Natural killer cell treated with Interleukin-12 subunit alpha and Interleukin-12 subunit beta and Interleukin-15 and Interleukin-18, amount 100 ng/mL, for 72 hours (primary cell): ENCODE data around the gene RNF214. TPM values are rescaled to one million over a fixed set of nuclear protein-coding genes. Genes with fewer than 3 reads are reported as not detected.
"Not testable (repeated sequence)": the region's sequence is repeated elsewhere in the genome, so short reads cannot be mapped to it uniquely, and the experiment has no call there.

Source experiments
- ATAC-seq, 2 donors: fragments of 150-1000 bp; cut with Tn5 transposase in 1 of 2; sonication (Bioruptor Pico), chemical (Tn5 transposase) in 1 of 2; 2 replicates each; pipeline ENCODE4 v1.10.0; 2021
- DNase-seq: peaks from one replicate; pipeline ENCODE4 v3.0.0; 2022; ENCODE audit warnings: low spot score
- H3K27ac Mint-ChIP-seq, 2 donors: 1 replicate in 1 of 2; 2 replicates in 1 of 2; pipeline ENCODE4 v1.8.0; 2022; ENCODE audit warnings: mixed read lengths in 2 of 2, mild to moderate bottlenecking in 1 of 2, moderate library complexity in 1 of 2
- H3K27me3 Mint-ChIP-seq, 2 donors: 1 replicate in 1 of 2; 2 replicates in 1 of 2; pipeline ENCODE4 v1.8.0; 2022; ENCODE audit warnings: mixed read lengths in 2 of 2
- H3K36me3 Mint-ChIP-seq: one replicate; pipeline ENCODE4 v1.8.0; 2022; ENCODE audit warnings: mixed read lengths
- H3K4me1 Mint-ChIP-seq, 2 donors: 1 replicate in 1 of 2; 2 replicates in 1 of 2; pipeline ENCODE4 v1.8.0; 2022; ENCODE audit warnings: low read depth in 2 of 2, mixed read lengths in 2 of 2, mild to moderate bottlenecking in 1 of 2
- H3K4me3 Mint-ChIP-seq: one replicate; pipeline ENCODE4 v1.8.0; 2022; ENCODE audit warnings: mixed read lengths
- H3K9me3 Mint-ChIP-seq: 2 replicates; pipeline ENCODE4 v1.8.0; 2022; ENCODE audit warnings: mixed read lengths
- total RNA-seq, 2 donors: library from RNA; stranded (reverse); gene quantifications; one replicate each; pipeline ENCODE4 v1.2.3, GENCODE V29; 2022

RNF214 gene
- 10 to 100 TPM; 18.9 to 21.6 TPM for total RNA-seq

- DNase-seq (peak; percentile 83), ATAC-seq (peak; percentile 86 to 90)
- Mint-ChIP-seq H3K4me3 (peak within 1 kb of the TSS; percentile 97), H3K36me3 (peaks cover 15% of the 10 kb centered on the region), H3K9me3 (no peaks in the 10 kb centered on the region), H3K27me3 (no peaks in the 10 kb centered on the region), H3K4me1 (peaks cover 31 to 45% of the 10 kb centered on the region in 2 donors), H3K27ac (peak within 1 kb of the TSS; percentile 96 to 98)
Measured at GRCh38 chr11:117232092-117232878, at the start of gene RNF214. Gene RNF214, plus strand, starts transcription at chr11:117232671. Its CDS starts 1,602 bp downstream, at chr11:117234273.

GRCh38 chr11:117183178-117183577, 49.3 kb upstream of the RNF214 start:
- not testable (repeated sequence) for H3K27me3 Mint-ChIP-seq, H3K36me3 Mint-ChIP-seq, H3K27ac Mint-ChIP-seq, DNase-seq, H3K4me3 Mint-ChIP-seq, ATAC-seq, H3K9me3 Mint-ChIP-seq
- H3K4me1 Mint-ChIP-seq = peaks cover 23 to 24% of the 10 kb centered on the region in 2 donors

DNA sequence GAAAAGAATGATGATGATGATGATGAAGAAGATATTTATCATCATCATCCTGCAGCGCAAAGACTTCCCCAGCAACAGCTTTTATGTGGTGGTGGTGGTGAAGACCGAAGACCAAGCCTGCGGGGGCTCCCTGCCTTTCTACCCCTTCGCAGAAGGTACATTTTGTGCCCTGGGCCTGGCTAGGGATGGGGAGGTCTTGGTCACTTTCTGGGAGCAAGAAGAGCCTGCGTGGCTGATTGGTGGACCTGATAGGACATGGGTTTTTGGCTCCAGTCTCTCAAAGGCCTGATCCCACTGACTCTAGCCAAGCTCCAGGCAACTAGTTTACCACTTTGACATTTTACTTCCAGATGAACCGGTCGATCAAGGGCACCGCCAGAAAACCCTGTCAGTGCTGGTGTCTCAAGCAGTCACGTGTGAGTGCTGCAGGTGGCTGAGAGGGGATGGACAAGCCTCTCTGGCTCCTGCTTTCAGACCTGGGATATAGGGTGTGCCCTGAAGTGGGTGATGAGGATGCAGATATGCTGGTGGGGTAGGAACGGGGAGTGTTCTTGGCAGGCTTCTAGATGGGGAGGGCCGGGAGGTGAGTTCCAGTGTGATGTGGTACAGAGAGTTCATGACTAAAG, 48.6 kb upstream of the RNF214 start:
- H3K27me3 Mint-ChIP-seq = no peaks in the 10 kb centered on the region

GRCh38 chr11:117185736-117186430, 46.6 kb upstream of the RNF214 start:
- H3K27ac Mint-ChIP-seq = peak overlapping the region in 1 of 2 donors; percentile 82
- H3K4me3 Mint-ChIP-seq = no peak overlapping the region
- no peaks in the 10 kb centered on the region for H3K27me3 Mint-ChIP-seq
- peaks cover 3 to 10% of the 10 kb centered on the region in 2 donors for H3K4me1 Mint-ChIP-seq
- H3K9me3 Mint-ChIP-seq = no peaks in the 10 kb centered on the region
- no peak for ATAC-seq
- DNase-seq = no peak
- H3K36me3 Mint-ChIP-seq = no peaks in the 10 kb centered on the region

More for the DNA sequence above, 48.6 kb upstream of the RNF214 start:
- H3K4me3 Mint-ChIP-seq = no peak overlapping the region
- no peaks in the 10 kb centered on the region for H3K36me3 Mint-ChIP-seq
- DNase-seq (no peak), ATAC-seq (no peak)
- H3K9me3 Mint-ChIP-seq = no peaks in the 10 kb centered on the region
- peaks cover 20 to 21% of the 10 kb centered on the region in 2 donors for H3K4me1 Mint-ChIP-seq
- H3K27ac Mint-ChIP-seq = peak overlapping the region in 1 of 2 donors; percentile 18

DNA sequence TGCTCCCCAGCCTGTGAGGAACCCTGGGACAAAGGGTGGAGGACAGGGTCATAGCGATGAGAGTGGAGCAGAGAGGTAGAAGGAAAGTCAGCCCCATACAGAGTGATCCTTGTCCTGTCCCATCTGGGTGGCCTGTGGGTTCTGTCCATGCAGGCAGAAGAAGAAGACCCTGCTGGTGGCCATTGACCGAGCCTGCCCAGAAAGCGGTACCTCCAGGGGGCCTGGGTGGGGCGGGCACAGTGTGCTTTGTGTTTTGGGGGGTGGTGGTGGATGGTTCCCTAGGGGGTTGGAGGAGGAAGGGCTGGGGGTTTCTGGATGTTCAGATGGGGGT, 46.1 kb upstream of the RNF214 start:
- Mint-ChIP-seq H3K4me1 (peaks cover 0 to 7% of the 10 kb centered on the region in 2 donors), H3K27me3 (no peaks in the 10 kb centered on the region), H3K27ac (peak overlapping the region in 1 of 2 donors; percentile 82), H3K36me3 (no peaks in the 10 kb centered on the region), H3K9me3 (no peaks in the 10 kb centered on the region), H3K4me3 (no peak overlapping the region)
- ATAC-seq = no peak
- no peak for DNase-seq

GRCh38 chr11:117187007-117187406, 45.5 kb upstream of the RNF214 start:
- no peak overlapping the region for H3K4me3 Mint-ChIP-seq
- H3K4me1 Mint-ChIP-seq = peaks cover 0 to 7% of the 10 kb centered on the region in 2 donors
- no peaks in the 10 kb centered on the region for H3K36me3 Mint-ChIP-seq
- peak overlapping the region in 1 of 2 donors; percentile 40 for H3K27ac Mint-ChIP-seq
- no peaks in the 10 kb centered on the region for H3K9me3 Mint-ChIP-seq
- H3K27me3 Mint-ChIP-seq = no peaks in the 10 kb centered on the region
- ATAC-seq (no peak), DNase-seq (no peak)

- no peak overlapping the region for H3K27ac Mint-ChIP-seq
- no peaks in the 10 kb centered on the region for H3K27me3 Mint-ChIP-seq
- DNase-seq (no peak), ATAC-seq (no peak)
- peaks cover 0 to 7% of the 10 kb centered on the region in 2 donors for H3K4me1 Mint-ChIP-seq
- H3K36me3 Mint-ChIP-seq = no peaks in the 10 kb centered on the region
- H3K4me3 Mint-ChIP-seq = no peak overlapping the region
- H3K9me3 Mint-ChIP-seq = no peaks in the 10 kb centered on the region
Measured at GRCh38 chr11:117187428-117187798, 45.1 kb upstream of the RNF214 start.

GRCh38 chr11:117187799-117188481, 44.5 kb upstream of the RNF214 start:
- H3K27me3 Mint-ChIP-seq = no peaks in the 10 kb centered on the region
- no peaks in the 10 kb centered on the region for H3K36me3 Mint-ChIP-seq
- no peak overlapping the region for H3K4me3 Mint-ChIP-seq
- H3K9me3 Mint-ChIP-seq = no peaks in the 10 kb centered on the region
- peaks cover 0 to 3% of the 10 kb centered on the region in 2 donors for H3K4me1 Mint-ChIP-seq
- ATAC-seq (no peak), DNase-seq (no peak)
- H3K27ac Mint-ChIP-seq = no peak overlapping the region

GRCh38 chr11:117188620-117189081, 43.8 kb upstream of the RNF214 start:
- H3K36me3 Mint-ChIP-seq = no peaks in the 10 kb centered on the region
- DNase-seq (no peak), ATAC-seq (no peak)
- H3K4me3 Mint-ChIP-seq = no peak overlapping the region
- peaks cover 0 to 3% of the 10 kb centered on the region in 2 donors for H3K4me1 Mint-ChIP-seq
- H3K27ac Mint-ChIP-seq = no peak overlapping the region
- H3K9me3 Mint-ChIP-seq = no peaks in the 10 kb centered on the region
- H3K27me3 Mint-ChIP-seq = no peaks in the 10 kb centered on the region

- no peak for ATAC-seq
- Mint-ChIP-seq H3K9me3 (no peaks in the 10 kb centered on the region), H3K27me3 (no peaks in the 10 kb centered on the region), H3K4me3 (no peak overlapping the region), H3K27ac (no peak overlapping the region), H3K4me1 (peaks cover 0 to 3% of the 10 kb centered on the region in 2 donors), H3K36me3 (no peaks in the 10 kb centered on the region)
- no peak for DNase-seq
Measured at GRCh38 chr11:117189191-117189940, 43.1 kb upstream of the RNF214 start.

GRCh38 chr11:117189941-117190544, 42.4 kb upstream of the RNF214 start:
- Mint-ChIP-seq H3K4me1 (peaks cover 0 to 3% of the 10 kb centered on the region in 2 donors), H3K27me3 (no peaks in the 10 kb centered on the region), H3K4me3 (no peak overlapping the region), H3K36me3 (no peaks in the 10 kb centered on the region), H3K9me3 (no peaks in the 10 kb centered on the region), H3K27ac (no peak overlapping the region)
- no peak for DNase-seq
- ATAC-seq = no peak

DNA sequence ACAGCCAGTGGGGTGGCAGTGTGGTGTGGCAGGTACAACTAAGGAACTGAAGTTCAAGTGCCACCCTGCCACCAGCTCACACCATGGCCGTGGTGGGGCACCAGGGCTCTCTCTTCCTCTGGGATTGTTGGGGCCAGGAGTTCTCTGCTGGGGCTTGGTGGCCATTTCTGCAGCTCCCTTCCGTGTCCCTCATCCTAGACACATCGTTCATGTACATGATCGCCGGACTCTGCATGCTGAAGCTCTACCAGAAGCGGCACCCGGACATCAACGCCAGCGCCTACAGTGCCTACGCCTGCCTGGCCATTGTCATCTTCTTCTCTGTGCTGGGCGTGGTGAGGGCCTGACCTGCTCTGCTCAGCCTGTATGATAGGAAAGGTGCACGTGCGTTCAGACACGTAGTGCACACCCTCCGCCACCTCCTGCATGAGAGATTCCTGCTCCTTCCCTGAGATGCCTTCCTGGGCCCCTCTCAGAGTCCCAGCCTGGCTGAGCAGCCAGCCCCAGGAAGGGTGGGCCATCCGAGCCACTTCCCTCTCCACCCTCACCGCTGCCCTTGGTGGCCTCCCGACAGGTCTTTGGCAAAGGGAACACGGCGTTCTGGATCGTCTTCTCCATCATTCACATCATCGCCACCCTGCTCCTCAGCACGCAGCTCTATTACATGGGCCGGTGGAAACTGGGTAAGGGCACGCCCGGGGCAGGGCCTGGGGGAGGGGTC, 40.6 kb upstream of the RNF214 start:
- ATAC-seq = no peak
- no peaks in the 10 kb centered on the region for H3K36me3 Mint-ChIP-seq
- no peak overlapping the region for H3K27ac Mint-ChIP-seq

More for the DNA sequence above, 40.6 kb upstream of the RNF214 start:
- Mint-ChIP-seq H3K4me3 (no peak overlapping the region), H3K4me1 (peaks cover 0 to 6% of the 10 kb centered on the region in 2 donors), H3K27me3 (no peaks in the 10 kb centered on the region), H3K9me3 (no peaks in the 10 kb centered on the region)
- no peak for DNase-seq
